OCI-LY1 (cell line): ENCODE data around the gene COLEC12.
"Not testable (repeated sequence)": the region's sequence is repeated elsewhere in the genome, so short reads cannot be mapped to it uniquely, and the experiment has no call there.

Source experiments
- H2AFZ ChIP-seq: fragments of 200-600 bp; sonication (generic), shearing (Covaris generic); 2 replicates; pipeline ENCODE4 v1.6.0; 2014; ENCODE audit warnings: antibody characterized with exemption, mild to moderate bottlenecking, low read length
- H3F3A ChIP-seq: fragments of 200-600 bp; sonication (generic), shearing (Covaris generic); 2 replicates; pipeline ENCODE4 v1.6.0; 2014; ENCODE audit warnings: mild to moderate bottlenecking, antibody characterized with exemption, low read length, moderate library complexity; ENCODE audit not compliant: insufficient read depth
- H3K27ac ChIP-seq: fragments of 200-600 bp; sonication (generic); 2 replicates; pipeline ENCODE4 v1.5.1; 2014; ENCODE audit warnings: low read length, mixed run types, mild to moderate bottlenecking, low read depth; ENCODE audit not compliant: poor library complexity, severe bottlenecking
- H3K27me3 ChIP-seq: fragments of 200-600 bp; sonication (generic); 2 replicates; pipeline ENCODE4 v1.6.0; 2014; ENCODE audit warnings: antibody characterized with exemption, mild to moderate bottlenecking, low read length, moderate library complexity; ENCODE audit not compliant: insufficient read depth
- H3K36me3 ChIP-seq: fragments of 200-600 bp; sonication (generic); 2 replicates; pipeline ENCODE4 v1.6.1; 2014; ENCODE audit warnings: mild to moderate bottlenecking, antibody characterized with exemption, low read length, moderate library complexity, mixed read lengths; ENCODE audit not compliant: insufficient read depth
- H3K4me1 ChIP-seq: fragments of 200-600 bp; sonication (generic); 2 replicates; pipeline ENCODE4 v1.5.1; 2014; ENCODE audit warnings: mild to moderate bottlenecking, low read length, moderate library complexity; ENCODE audit not compliant: insufficient read depth, severe bottlenecking
- H3K4me2 ChIP-seq: fragments of 200-600 bp; sonication (generic), shearing (Covaris generic); 2 replicates; pipeline ENCODE4 v1.6.1; 2014; ENCODE audit warnings: low read length
- H3K4me3 ChIP-seq: fragments of 200-600 bp; sonication (generic); 2 replicates; pipeline ENCODE4 v1.5.1; 2014; ENCODE audit warnings: low read length, low read depth, mild to moderate bottlenecking, mixed read lengths; ENCODE audit not compliant: poor library complexity, severe bottlenecking
- H3K79me2 ChIP-seq: fragments of 200-600 bp; shearing (Covaris generic); 2 replicates; pipeline ENCODE4 v1.6.1; 2016; ENCODE audit warnings: mixed run types, low read length, mixed read lengths; ENCODE audit not compliant: insufficient read depth
- H3K9ac ChIP-seq: fragments of 200-600 bp; sonication (generic), shearing (Covaris generic); 2 replicates; pipeline ENCODE4 v1.6.1; 2014; ENCODE audit warnings: mild to moderate bottlenecking, low read length, mixed read lengths
- H3K9me2 ChIP-seq: fragments of 200-600 bp; sonication (generic), shearing (Covaris generic); 2 replicates; pipeline ENCODE4 v1.6.1; 2014; ENCODE audit warnings: low read depth, mild to moderate bottlenecking, low read length, mixed read lengths
- H3K9me3 ChIP-seq: fragments of 200-600 bp; shearing (Covaris generic); 2 replicates; pipeline ENCODE4 v1.6.1; 2014; ENCODE audit warnings: low read length, mixed read lengths
- H4K20me1 ChIP-seq: fragments of 200-600 bp; sonication (generic), shearing (Covaris generic); 2 replicates; pipeline ENCODE4 v1.6.0; 2016; ENCODE audit warnings: mild to moderate bottlenecking, low read length; ENCODE audit not compliant: insufficient read depth
- CTCF ChIP-seq: fragments of 200-600 bp; sonication (generic), shearing (Covaris generic); IDR thresholded peaks from 2 replicates; pipeline ENCODE4 v1.5.1; 2017; ENCODE audit warnings: mild to moderate bottlenecking, antibody characterized with exemption, low read length, moderate library complexity, mixed read lengths
- EZH2 ChIP-seq: fragments of 200-600 bp; sonication (generic), shearing (Covaris generic); IDR thresholded peaks from 2 replicates; pipeline ENCODE4 v1.8.0; 2017; ENCODE audit warnings: borderline replicate concordance, mixed run types, mild to moderate bottlenecking, antibody characterized with exemption, low read length, moderate library complexity, mixed read lengths

The COLEC12 gene

DNA sequence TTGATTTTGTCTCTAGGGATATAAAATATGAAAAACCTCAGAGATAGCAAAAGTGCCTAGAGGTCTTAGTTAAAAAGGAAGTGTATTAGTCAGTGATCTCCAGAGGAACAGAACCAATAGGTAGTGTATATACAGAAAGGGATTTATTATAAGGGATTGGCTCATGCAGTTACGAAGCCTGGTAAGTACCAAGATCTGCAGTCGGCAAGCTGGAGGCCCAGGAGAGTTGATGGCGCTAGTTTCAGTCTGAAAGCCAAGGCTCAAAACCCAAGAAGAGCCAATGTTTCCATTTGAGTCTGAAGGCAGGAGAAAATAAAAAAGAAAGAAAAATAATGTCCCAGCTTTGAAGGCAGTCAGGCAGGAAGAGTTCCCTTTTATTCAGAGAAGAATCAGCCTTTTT, 93.3 kb downstream of the COLEC12 start:
- no peak overlapping the region for H3K4me3 ChIP-seq
- no peaks in the 10 kb centered on the region for H3K27me3 ChIP-seq
- no peaks in the 10 kb centered on the region for H3K9me2 ChIP-seq
- no peak for TF ChIP-seq EZH2
- TF ChIP-seq CTCF = no peak
- no peaks in the 10 kb centered on the region for H3F3A ChIP-seq
- no peaks in the 10 kb centered on the region for H3K4me1 ChIP-seq
- no peak overlapping the region for H2AFZ ChIP-seq
- no peaks in the 10 kb centered on the region for H3K9me3 ChIP-seq
- H3K4me2 ChIP-seq = no peak overlapping the region
- no peak overlapping the region for H3K9ac ChIP-seq
- H4K20me1 ChIP-seq = no peaks in the 10 kb centered on the region
- no peaks in the 10 kb centered on the region for H3K36me3 ChIP-seq
- H3K79me2 ChIP-seq = no peaks in the 10 kb centered on the region
- H3K27ac ChIP-seq = no peak overlapping the region

DNA sequence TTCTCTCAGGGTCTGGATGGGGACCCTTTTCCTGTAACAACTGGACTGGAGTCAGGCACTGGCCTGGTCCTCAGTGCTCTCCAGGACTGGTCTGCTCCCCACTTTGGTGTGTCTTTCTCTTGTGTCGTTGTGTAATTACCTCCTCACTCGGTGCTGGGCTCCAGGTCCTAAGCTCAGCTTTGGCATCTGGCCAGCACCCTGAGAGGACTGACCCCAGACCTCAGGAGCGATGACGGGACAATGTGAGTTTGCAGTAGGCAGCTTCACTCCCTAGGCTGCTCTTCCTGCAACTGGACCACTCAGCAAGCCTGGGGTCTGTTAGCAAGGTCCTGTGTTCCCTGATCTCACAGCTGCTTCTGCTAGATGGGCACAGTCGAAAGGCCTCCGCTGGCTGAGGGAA, 93.8 kb downstream of the COLEC12 start:
- Histone ChIP-seq H4K20me1 (no peaks in the 10 kb centered on the region), H3K4me1 (no peaks in the 10 kb centered on the region), H3K36me3 (no peaks in the 10 kb centered on the region), H3K9me2 (no peaks in the 10 kb centered on the region), H2AFZ (no peak overlapping the region), H3K27me3 (no peaks in the 10 kb centered on the region), H3K4me3 (no peak overlapping the region), H3F3A (no peaks in the 10 kb centered on the region), H3K27ac (no peak overlapping the region), H3K9ac (no peak overlapping the region), H3K79me2 (no peaks in the 10 kb centered on the region), H3K9me3 (no peaks in the 10 kb centered on the region), H3K4me2 (no peak overlapping the region)
- TF ChIP-seq EZH2 = no peak
- no peak for TF ChIP-seq CTCF

DNA sequence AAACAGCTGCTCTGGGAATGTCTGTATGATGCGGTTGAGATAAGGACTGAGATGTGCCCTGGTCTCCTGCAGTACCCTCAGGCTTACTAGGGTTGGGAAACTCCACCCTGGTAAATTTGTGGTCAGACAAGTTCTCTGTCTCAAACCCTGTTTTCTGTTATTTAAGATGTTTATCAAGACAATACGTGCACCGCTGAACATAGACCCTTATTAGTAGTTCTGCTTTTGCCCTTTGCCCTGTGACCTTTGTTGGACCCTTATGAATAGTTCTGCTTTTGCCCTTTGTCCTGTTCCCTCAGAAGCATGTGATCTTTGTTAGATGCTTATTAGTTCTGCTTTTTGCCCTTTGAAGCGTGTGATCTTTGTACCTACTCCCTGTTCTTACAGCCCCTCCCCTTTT, 95.5 kb downstream of the COLEC12 start:
- not testable (repeated sequence) for H2AFZ ChIP-seq, H3K9ac ChIP-seq, H3K4me1 ChIP-seq, H3K4me3 ChIP-seq, H3F3A ChIP-seq, H3K9me2 ChIP-seq, H3K27ac ChIP-seq, H3K36me3 ChIP-seq, H3K79me2 ChIP-seq, H3K27me3 ChIP-seq, H4K20me1 ChIP-seq, H3K4me2 ChIP-seq, H3K9me3 ChIP-seq

DNA sequence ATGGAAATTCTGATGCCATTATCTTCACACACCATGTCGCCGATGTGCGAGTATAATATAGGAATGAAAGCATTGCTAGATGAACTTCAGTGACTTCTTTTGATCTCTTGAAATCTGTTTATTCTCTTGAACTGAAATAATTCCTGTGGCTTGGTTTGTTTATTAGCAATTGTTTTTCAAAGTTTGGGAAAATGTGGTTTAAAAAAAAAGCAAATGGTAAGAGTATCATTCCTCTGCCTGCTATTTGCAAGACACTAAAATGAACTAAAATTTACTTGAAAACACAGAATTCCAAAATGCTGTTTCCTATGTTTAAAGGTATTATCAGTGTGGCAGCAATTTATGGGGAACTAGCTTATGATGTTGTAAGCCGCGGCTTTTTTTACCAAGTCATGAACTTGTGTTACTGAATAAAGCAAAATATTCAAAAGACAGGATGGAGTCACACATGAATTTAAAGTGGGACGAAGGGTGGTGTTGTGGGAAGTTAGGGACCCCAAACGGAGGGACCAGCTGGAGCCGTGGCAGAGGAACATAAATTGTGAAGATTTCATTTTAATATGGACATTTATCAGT, 96.4 kb downstream of the COLEC12 start:
- no peak overlapping the region for H3K4me3 ChIP-seq
- no peak for TF ChIP-seq EZH2
- TF ChIP-seq CTCF = no peak
- no peaks in the 10 kb centered on the region for H3K9me2 ChIP-seq
- H3K4me2 ChIP-seq = no peak overlapping the region
- H3K36me3 ChIP-seq = no peaks in the 10 kb centered on the region
- no peaks in the 10 kb centered on the region for H3F3A ChIP-seq
- no peaks in the 10 kb centered on the region for H3K27me3 ChIP-seq
- H4K20me1 ChIP-seq = no peaks in the 10 kb centered on the region
- no peak overlapping the region for H2AFZ ChIP-seq
- H3K4me1 ChIP-seq = no peaks in the 10 kb centered on the region
- no peak overlapping the region for H3K27ac ChIP-seq
- H3K79me2 ChIP-seq = no peaks in the 10 kb centered on the region
- H3K9ac ChIP-seq = no peak overlapping the region
- no peaks in the 10 kb centered on the region for H3K9me3 ChIP-seq
